Measurements from ENCODE around the gene COL4A1.

Gene COL4A1

DNA sequence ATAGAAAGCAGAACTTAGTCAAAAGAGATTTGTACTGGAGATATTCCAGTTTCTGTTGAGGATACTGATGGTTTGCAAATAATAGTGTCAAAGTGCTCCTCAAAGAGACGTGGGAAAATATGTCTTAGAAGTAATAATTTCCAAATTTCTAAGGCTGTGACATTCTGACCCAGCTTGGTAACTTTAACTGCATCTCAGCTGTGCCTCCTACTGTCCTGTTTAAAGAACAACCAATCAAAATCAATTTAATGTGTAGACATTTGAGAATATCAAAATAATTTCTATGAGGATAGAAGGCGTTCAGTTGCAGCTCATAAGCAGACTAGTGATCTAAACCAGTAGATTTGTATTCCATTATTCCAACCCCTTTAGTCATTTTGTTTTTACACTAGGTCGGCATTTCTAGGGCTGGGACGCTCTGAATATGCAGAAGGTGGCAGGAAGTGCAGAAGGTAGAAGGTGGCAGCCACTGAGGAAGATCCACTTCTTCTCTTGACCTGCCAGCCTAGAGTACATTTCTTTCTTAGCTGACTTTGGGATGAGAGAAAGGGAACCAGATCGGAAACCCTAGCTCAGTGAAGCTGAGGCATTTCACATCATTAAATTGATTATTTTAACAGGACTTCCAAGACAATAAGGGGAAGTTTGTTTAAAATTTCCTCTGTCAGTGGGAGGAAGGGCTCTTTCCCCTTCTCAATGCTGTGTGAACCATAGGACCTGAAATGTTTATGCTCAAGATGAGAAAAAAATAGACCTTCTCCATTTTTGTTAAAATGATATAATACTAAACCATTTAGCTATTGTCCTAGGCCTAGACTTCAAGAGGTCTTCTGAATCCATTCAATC, 67.5 kb downstream of the COL4A1 start:
- TF ChIP-seq GATA3 (IDR thresholded peaks at IDR 0.05; ENCODE audit: low read depth, low read length) (no peak), GATA2 (IDR thresholded peaks at IDR 0.05; ENCODE audit: low read depth, low read length) (no peak)

DNA sequence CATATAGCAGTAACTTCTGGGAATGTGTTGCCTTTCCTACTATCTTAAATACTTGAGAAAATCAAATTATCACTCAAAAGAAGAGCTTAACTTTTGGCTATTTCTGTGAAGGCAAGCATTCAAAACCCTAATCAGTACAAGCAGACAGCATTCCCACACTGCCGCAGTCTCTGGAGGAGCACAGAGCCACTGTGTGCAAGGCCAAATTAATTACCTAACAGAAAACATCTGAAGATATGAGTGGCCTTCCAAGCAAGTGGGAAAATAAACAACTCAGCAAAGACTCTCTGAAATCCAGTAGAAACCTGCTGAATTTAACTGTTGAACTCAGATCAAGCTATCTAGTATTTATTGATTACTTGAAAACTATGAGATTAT, 68.2 kb downstream of the COL4A1 start:
- TF ChIP-seq GATA3 (IDR thresholded peaks at IDR 0.05; ENCODE audit: low read depth, low read length) (no peak), GATA2 (IDR thresholded peaks at IDR 0.05; ENCODE audit: low read depth, low read length) (no peak)

DNA sequence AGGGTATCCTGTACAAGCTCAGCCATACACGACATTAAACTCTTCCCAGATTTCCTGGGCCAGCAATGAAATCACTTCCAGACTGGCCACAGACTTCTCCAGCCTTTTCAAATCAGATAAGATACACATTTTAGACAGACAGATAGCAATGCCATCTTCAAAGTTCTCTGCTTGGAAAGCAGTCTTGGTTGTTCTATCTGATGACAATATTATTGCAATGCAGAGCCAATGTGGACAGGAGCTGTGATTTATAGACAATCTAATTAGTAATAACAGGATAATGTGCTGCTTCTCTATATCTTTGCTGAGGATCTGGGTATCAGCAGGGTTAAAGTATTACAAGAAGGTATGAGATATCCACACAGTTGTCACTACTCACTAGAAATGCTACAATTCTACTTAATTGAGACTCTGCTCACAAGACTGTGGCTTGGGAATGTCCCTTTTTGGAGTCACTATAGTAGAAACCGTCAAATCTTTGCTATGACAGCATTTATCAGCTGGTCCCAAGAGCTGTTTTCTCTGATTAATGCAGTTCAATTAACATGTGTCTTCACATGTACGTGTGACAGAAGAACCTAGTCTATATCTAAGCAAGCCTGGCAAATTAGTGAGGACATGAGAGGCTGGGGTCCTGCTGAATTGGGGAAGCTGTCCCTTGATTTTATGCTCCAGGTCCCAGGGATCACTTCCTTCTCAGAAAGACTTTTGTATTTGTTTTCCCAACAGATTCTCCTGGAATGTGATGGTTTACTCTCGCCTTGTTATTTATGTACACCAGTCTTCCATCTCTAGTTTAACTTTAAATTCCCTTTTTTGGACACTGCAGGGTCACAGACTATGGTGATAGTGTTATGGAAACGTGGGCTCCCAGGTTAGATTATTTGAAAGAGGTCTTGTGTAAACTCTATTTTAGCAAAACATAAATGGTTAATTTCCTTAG, 68.8 kb downstream of the COL4A1 start:
- TF ChIP-seq GATA3 (IDR thresholded peaks at IDR 0.05; ENCODE audit: low read depth, low read length) = peak; percentile 76
- peak; percentile 58; the same call in 1 of the 2 replicates for TF ChIP-seq GATA2 (IDR thresholded peaks at IDR 0.05; ENCODE audit: low read depth, low read length)

DNA sequence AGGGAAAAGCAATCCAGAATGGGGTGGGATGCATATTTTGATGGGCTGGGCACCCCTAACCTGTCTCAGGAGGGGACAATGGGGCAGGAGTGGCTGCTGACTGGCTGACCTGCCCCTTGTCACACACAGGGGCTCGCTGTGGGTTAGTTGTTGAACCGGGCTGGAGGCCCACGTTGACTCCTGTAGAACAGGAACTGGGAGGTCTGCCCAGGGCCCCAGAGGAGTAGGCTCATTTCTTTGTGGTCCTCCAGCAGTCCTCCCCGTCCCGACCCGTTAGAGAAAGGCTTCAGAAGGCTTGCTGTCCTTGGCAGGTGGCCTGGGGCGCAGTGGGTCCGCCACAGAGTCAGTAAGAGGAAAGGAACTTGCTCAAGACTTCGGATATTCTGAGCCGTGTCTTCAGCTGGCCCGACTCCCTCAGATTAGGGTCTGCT, 70.1 kb downstream of the COL4A1 start:
- TF ChIP-seq GATA3 (IDR thresholded peaks at IDR 0.05; ENCODE audit: low read depth, low read length) (no peak), GATA2 (IDR thresholded peaks at IDR 0.05; ENCODE audit: low read depth, low read length) (no peak)

DNA sequence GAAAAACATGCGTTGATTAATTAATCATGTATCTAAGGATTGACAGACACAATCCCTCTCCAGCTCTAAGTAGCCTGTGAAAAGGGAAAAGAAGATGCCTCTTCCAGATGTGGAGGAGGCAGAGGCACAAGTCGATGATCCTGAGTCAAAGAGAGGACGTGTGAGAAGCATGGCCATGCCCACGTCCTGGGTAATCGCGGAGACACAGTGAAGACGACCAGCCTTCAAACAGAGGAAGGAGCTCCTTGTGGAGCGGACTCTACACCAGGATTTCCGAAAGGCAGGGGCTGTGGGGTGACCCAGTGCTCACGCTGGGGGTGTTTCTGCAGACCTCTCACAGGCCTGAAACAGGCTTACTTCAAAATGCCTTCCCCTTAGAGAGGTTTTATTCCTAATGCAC, 70.5 kb downstream of the COL4A1 start:
- TF ChIP-seq GATA2 (IDR thresholded peaks at IDR 0.05; ENCODE audit: low read depth, low read length) (no peak), GATA3 (IDR thresholded peaks at IDR 0.05; ENCODE audit: low read depth, low read length) (no peak)

DNA sequence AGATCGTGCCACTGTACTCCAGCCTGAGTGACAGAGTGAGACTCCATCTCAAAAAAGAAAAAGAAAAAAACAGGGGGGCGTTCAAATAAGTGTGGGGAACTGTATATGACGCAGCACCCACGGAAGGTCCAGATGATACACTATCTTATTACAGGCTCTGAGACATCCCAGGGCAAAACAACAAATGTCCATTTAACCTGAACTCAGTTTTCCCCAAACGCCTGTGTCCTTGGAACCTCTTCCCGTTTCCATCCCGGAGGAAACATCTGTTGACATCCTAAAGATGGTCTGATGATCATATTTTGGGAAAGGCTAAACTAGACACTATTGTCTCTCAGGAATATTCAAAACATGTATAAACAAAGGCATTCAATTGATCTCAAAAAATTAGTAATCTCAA, 72.4 kb downstream of the COL4A1 start:
- no peak for TF ChIP-seq GATA2 (IDR thresholded peaks at IDR 0.05; ENCODE audit: low read depth, low read length)
- TF ChIP-seq GATA3 (IDR thresholded peaks at IDR 0.05; ENCODE audit: low read depth, low read length) = no peak

DNA sequence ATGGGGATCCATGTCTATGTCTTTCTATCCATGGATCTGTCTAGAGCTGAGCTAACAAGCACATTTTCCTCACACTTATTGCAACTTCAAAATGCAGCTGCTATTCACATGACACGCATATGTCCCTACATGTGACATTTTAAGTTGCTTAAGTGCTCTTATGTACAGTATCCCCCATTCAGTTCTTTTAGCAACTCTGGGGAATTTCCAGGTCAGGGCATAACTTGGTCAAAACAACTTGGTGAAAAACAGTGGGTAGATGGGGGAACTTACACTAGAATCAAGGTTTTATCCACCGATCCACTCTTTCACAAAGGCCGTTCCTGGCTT, 73.0 kb downstream of the COL4A1 start:
- no peak for TF ChIP-seq GATA2 (IDR thresholded peaks at IDR 0.05; ENCODE audit: low read depth, low read length)
- TF ChIP-seq GATA3 (IDR thresholded peaks at IDR 0.05; ENCODE audit: low read depth, low read length) = no peak

DNA sequence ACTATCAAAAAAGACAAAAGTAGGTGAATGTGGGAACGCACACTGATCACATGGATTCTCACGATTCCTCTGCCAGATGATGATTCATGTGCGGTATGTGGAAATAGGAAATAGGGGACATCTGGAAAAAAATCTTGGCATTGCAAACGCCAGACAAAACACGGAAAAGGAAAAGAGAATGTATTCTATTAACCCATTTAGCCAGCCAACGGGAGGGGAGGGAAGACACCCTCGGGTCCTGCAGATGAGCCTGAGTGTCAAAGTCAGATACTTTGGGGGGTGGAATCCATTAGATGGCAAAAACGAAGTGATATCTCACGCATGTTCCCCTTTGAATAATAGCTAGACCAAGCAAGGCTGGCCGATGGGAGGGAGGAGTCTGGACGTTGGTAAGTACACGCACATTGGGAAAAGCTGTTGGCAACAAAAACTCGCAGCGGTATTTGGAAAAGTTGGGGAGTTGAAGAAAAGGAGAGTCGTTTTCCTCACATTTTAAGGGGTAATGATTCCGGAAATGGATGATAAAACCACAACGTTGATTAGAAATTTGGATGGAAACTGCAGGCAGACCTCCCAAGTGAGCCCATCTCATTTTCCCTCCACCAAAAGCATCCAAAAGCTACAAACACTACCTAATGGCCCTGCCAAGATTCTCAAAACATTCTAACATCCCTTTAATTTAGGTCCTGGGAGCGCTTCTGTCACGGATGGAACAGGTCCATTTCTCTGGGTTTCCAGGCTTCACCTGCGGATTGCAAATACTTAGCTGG, 73.6 kb downstream of the COL4A1 start:
- TF ChIP-seq GATA2 (IDR thresholded peaks at IDR 0.05; ENCODE audit: low read depth, low read length) (0 out of 2 replicates have a peak, but pooled peaks have one; percentile 26), GATA3 (IDR thresholded peaks at IDR 0.05; ENCODE audit: low read depth, low read length) (no peak)

DNA sequence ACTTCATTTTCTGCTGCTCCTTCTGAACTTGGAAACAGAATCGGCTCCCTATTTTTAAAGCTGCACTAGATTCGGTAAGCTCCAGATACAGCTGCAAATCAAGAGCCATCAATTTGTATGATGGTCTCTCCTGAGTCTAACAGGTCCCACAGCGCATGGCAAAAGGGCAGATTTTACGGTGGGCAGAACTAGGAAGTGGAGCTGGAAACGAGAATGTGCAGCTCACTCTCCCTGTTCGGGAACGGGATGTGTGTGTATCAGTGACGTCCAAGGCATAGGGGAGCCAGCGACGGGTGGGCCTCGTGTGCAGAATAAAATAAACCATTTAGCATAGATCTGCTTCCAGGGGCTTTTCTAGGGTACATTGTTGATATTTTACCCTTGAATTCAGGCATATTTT, 74.2 kb downstream of the COL4A1 start:
- TF ChIP-seq GATA3 (IDR thresholded peaks at IDR 0.05; ENCODE audit: low read depth, low read length) (no peak), GATA2 (IDR thresholded peaks at IDR 0.05; ENCODE audit: low read depth, low read length) (no peak)

DNA sequence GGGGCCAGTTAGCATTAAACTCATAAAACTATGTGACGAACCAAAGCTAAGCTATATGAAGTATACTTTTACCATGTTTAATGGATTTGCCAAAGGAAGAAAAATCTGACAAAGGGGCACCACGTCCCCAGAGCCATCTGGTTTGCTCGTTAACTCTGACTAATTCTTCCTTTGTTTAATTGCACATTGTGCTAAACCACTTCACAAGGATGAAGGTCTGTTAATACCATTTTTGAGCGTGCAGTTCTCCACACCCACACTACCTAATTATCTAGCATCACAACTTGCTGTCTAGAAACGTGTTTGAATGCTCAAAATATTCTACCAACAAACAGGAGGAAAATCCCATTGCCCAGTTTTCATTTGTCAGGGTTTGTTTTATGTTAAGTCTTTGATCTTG, 74.8 kb downstream of the COL4A1 start:
- TF ChIP-seq GATA2 (IDR thresholded peaks at IDR 0.05; ENCODE audit: low read depth, low read length) (no peak), GATA3 (IDR thresholded peaks at IDR 0.05; ENCODE audit: low read depth, low read length) (no peak)

DNA sequence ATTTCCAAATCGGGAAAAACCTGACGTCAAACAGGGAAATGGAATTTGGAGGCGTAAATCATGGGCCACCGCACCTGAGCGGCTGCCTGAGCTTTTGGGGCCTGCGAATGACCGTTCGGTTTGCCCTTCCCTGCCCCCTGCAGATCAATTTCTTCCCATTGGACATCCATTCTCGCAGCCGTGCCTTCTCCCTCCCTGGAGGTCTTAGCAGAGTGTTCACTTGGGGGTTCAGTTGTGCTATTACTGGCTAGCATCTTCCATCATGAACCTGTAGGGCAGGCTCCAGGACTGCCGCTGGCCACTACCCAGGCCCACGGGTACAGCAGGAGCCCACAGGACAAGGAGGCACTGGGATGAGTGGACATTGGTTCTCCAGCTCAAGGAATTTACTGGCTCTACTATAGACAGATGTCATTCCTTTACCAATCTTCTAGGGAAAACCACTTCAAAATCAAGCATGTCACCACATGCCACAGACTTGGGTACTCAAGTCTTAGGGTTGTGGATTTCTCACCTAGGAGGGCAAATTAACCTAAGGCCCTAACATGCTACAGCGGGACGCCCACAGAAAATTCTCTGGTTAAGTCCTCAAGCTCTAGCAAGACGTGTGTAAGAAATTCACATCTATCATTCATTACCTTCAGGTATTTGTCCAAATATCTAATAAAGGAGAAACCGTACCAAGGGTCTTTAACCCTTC, 75.5 kb downstream of the COL4A1 start:
- no peak for TF ChIP-seq GATA3 (IDR thresholded peaks at IDR 0.05; ENCODE audit: low read depth, low read length)
- no peak for TF ChIP-seq GATA2 (IDR thresholded peaks at IDR 0.05; ENCODE audit: low read depth, low read length)

DNA sequence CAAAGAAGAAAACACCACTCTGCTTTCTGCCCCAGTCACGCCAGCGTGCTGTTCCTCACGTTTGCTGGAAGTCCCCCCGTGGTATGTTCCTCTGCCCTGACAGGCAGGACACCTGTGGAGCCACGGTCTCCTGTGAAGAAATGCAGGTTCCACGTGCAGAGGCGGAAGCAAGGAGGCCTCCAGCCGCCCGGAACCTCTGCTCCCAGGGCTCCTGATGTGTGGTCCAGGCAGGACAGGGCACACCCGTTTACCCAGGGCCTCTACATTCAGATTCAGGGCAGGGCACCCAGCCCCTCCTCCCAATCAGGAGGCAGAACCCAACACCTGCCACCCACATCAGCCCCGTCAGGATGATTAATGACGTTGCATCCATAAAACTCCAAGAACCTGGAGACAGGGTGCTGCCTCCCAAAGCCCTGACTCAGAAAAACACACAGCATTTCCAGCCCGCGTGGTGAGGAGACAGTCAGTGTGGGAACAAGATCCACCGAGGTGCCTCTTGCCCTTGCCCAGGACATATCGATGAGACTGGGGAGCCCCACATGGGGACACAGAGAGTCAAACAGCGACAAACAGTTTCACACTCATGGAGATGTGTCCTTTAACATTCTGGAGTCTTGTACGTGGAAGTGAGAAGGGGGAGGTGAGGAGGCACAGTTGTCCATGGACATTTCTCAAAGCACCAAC, 76.2 kb downstream of the COL4A1 start:
- TF ChIP-seq GATA2 (IDR thresholded peaks at IDR 0.05; ENCODE audit: low read depth, low read length) (no peak), GATA3 (IDR thresholded peaks at IDR 0.05; ENCODE audit: low read depth, low read length) (no peak)

All from SH-SY5Y (cell line).